ENCODE results near the gene LRG1. TPM values are rescaled to one million over a fixed set of nuclear protein-coding genes. Genes with fewer than 3 reads are reported as not detected.

The LRG1 gene
- total and polyA plus RNA-seq, 10 of the 15 experiments (the other 5 are each of a cell fraction or from before 2014, with no cell fraction given): 0.29 to 4.7 (median 0.58) TPM

DNA sequence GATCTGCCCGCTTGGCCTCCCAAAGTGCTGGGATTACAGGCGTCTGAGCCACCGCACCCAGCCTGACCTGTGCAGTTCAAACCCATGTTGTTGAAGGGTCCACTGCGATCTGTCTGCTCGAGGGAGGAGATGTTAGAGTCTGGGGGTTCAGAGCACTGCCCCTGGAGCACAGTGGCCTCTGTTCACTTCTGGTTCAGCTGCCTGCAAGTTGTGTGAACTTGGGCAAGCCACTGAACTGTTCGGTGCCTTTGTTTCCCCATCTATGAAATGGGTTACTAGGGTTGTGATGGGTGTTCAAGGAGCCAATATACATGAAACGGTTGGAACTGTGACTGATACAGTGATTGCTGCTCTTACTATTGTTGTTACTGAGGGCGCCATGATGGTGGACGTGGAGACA, 6.5 kb downstream of the LRG1 start:
- in situ Hi-C loops (cut with MboI) (no loop called here), intact Hi-C loops (cut with micrococcal nuclease; ENCODE audit: unreplicated experiment) (no loop called here)
- ChIA-PET CTCF (no interaction called here), RAD21 (ENCODE audit: unreplicated experiment) (no interaction called here), POLR2A (no interaction called here), SMC1A (ENCODE audit: uncharacterized antibody, unreplicated experiment) (no interaction called here)
- Histone ChIP-seq H3K4me3 (no peak overlapping the region), H3K27me3 (replicated peaks in 1 of 2; ENCODE audit: control insufficient read depth in 2 of 2, insufficient read depth in 2 of 2, low read length in 1 of 2) (no peaks in the 10 kb centered on the region; a peak in 1 of 4 replicates), H2AFZ (ENCODE audit: control insufficient read depth, low read depth, low read length) (no peak overlapping the region), H3K79me2 (ENCODE audit: control insufficient read depth, insufficient read depth, low read length) (no peaks in the 10 kb centered on the region), H3K4me2 (ENCODE audit: control insufficient read depth, insufficient read depth) (no peak overlapping the region), H4K20me1 (ENCODE audit: control insufficient read depth, insufficient read depth) (no peaks in the 10 kb centered on the region), H3K9me3 (replicated peaks; ENCODE audit: control insufficient read depth, insufficient read depth, low read length) (no peaks in the 10 kb centered on the region; the same call in 2 of the 3 replicates), H3K27ac (ENCODE audit: control insufficient read depth, insufficient read depth) (no peak overlapping the region), H3K9ac (ENCODE audit: control insufficient read depth, insufficient read depth, low read length) (no peak overlapping the region), H3K4me1 (ENCODE audit: control insufficient read depth, insufficient read depth, low read length) (no peaks in the 10 kb centered on the region), H3K36me3 (ENCODE audit: control insufficient read depth in 2 of 2, insufficient read depth in 2 of 2, low read length in 1 of 2) (no peaks in the 10 kb centered on the region)
- TF ChIP-seq, protein P1, sequence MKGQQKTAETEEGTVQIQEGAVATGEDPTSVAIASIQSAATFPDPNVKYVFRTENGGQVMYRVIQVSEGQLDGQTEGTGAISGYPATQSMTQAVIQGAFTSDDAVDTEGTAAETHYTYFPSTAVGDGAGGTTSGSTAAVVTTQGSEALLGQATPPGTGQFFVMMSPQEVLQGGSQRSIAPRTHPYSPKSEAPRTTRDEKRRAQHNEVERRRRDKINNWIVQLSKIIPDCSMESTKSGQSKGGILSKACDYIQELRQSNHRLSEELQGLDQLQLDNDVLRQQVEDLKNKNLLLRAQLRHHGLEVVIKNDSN (IDR thresholded peaks at IDR 0.05; ENCODE audit: borderline replicate concordance, extremely low read length, insufficient read depth, low read depth, low read length): no peak
- TF ChIP-seq BCL11A (IDR thresholded peaks at IDR 0.05; ENCODE audit: low read depth, low read length) (no peak), STAT1 (conservative IDR thresholded peaks at IDR 0.05) (no peak), EED (IDR thresholded peaks at IDR 0.05; ENCODE audit: low read depth) (no peak), RAD21 (IDR thresholded peaks at IDR 0.05; ENCODE audit: insufficient read depth, low read depth, low read length) (no peak), DPF2 (IDR thresholded peaks at IDR 0.05) (no peak)
- TF ChIP-seq, protein P2, sequence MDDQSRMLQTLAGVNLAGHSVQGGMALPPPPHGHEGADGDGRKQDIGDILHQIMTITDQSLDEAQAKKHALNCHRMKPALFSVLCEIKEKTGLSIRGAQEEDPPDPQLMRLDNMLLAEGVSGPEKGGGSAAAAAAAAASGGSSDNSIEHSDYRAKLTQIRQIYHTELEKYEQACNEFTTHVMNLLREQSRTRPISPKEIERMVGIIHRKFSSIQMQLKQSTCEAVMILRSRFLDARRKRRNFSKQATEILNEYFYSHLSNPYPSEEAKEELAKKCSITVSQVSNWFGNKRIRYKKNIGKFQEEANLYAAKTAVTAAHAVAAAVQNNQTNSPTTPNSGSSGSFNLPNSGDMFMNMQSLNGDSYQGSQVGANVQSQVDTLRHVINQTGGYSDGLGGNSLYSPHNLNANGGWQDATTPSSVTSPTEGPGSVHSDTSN (IDR thresholded peaks at IDR 0.05; ENCODE audit: insufficient replicate concordance, low read depth, low read length): no peak
- DNase-seq (ENCODE audit: low read depth, low spot score): no peak
- FAIRE-seq: no peak
- BruUV-seq (replicated peaks): no TSS peak
- ATAC-seq: no peak
- 49% methylated on average over 9 of the region's 9 CpGs for WGBS (ENCODE audit: insufficient coverage, insufficient replicate concordance, low lambda C conversion rate, missing lambda C conversion rate)
